GM21786 (cell line): Measurements from ENCODE around the gene SMARCD1.
"Not testable (repeated sequence)": the region's sequence is repeated elsewhere in the genome, so short reads cannot be mapped to it uniquely, and the experiment has no call there.

ENCODE experiments used
- ATAC-seq: cut with Tn5 transposase; IDR thresholded peaks from one replicate; pipeline ENCODE4 v1.9.1; 2021; ENCODE audit not compliant: unreplicated experiment

SMARCD1 gene

GRCh38 chr12:50075808-50076170 is 9.4 kb upstream of the SMARCD1 start:
- no peak for ATAC-seq

GRCh38 chr12:50077099-50077498 is 8.0 kb upstream of the SMARCD1 start:
- no peak for ATAC-seq

GRCh38 chr12:50078281-50078680 is 6.9 kb upstream of the SMARCD1 start:
- no peak for ATAC-seq

GRCh38 chr12:50079771-50080170 is 5.4 kb upstream of the SMARCD1 start:
- ATAC-seq = no peak

GRCh38 chr12:50081096-50081808 is 3.9 kb upstream of the SMARCD1 start:
- no peak for ATAC-seq

GRCh38 chr12:50082644-50083043 is 2.5 kb upstream of the SMARCD1 start:
- ATAC-seq = no peak

GRCh38 chr12:50083301-50083700 is 1.8 kb upstream of the SMARCD1 start:
- ATAC-seq = no peak

GRCh38 chr12:50084409-50084774 is 750 bp upstream of the SMARCD1 start:
- not testable (repeated sequence) for ATAC-seq

GRCh38 chr12:50085615-50086072 is 502 bp downstream of the SMARCD1 start:
- no peak for ATAC-seq

GRCh38 chr12:50086148-50086547 is 1.0 kb downstream of the SMARCD1 start:
- ATAC-seq = no peak

GRCh38 chr12:50087151-50087550 is 2.0 kb downstream of the SMARCD1 start:
- ATAC-seq = no peak

- ATAC-seq = no peak
Observed at GRCh38 chr12:50087995-50088394, 2.9 kb downstream of the SMARCD1 start.

GRCh38 chr12:50088577-50089335 is 3.6 kb downstream of the SMARCD1 start:
- no peak for ATAC-seq

- ATAC-seq = no peak
Observed at GRCh38 chr12:50089730-50090129, 4.6 kb downstream of the SMARCD1 start.

- no peak for ATAC-seq
Observed at GRCh38 chr12:50090391-50090790, 5.2 kb downstream of the SMARCD1 start.

- no peak for ATAC-seq
Observed at GRCh38 chr12:50097952-50098351, 12.8 kb downstream of the SMARCD1 start.

- no peak for ATAC-seq
Observed at GRCh38 chr12:50099302-50100008, 14.3 kb downstream of the SMARCD1 start.

- ATAC-seq = no peak
Observed at GRCh38 chr12:50100561-50100960, 15.4 kb downstream of the SMARCD1 start.

- ATAC-seq = no peak
Observed at GRCh38 chr12:50101663-50102062, 16.5 kb downstream of the SMARCD1 start.

- ATAC-seq = no peak
Observed at GRCh38 chr12:50102131-50102531, 17.0 kb downstream of the SMARCD1 start.

- no peak for ATAC-seq
Observed at GRCh38 chr12:50102646-50103309, 17.6 kb downstream of the SMARCD1 start.
